ENCODE results near the gene OLA1. TPM values are rescaled to one million over a fixed set of nuclear protein-coding genes. Genes with fewer than 3 reads are reported as not detected.

Gene OLA1
- total and polyA plus RNA-seq, 9 of the 15 experiments (the other 6 are each of a cell fraction or from before 2014, with no cell fraction given): 208 to 353 (median 225) TPM

GRCh38 chr2:174051068-174051467 lies 197.3 kb downstream of the OLA1 start (continued):
- TF ChIP-seq USF2 (CRISPR knock-in tag; IDR thresholded peaks at IDR 0.05) (no peak), ZFP36 (IDR thresholded peaks at IDR 0.05; ENCODE audit: low read depth, low read length, partially characterized antibody) (peak; percentile 99), ZNF436 (CRISPR knock-in tag; IDR thresholded peaks at IDR 0.05) (peak; percentile 92), RBM25 (IDR thresholded peaks at IDR 0.05; ENCODE audit: low read depth, low read length, severe bottlenecking) (peak; percentile 73), SLC30A9 (CRISPR knock-in tag; IDR thresholded peaks at IDR 0.05) (no peak), ZBTB43 (CRISPR knock-in tag; IDR thresholded peaks at IDR 0.05) (no peak)

- WGBS (ENCODE audit: insufficient coverage, low coverage, missing lambda C conversion rate): 13% methylated on average over 2 of the region's 2 CpGs
- Histone ChIP-seq H3K27me3 (ENCODE audit: control insufficient read depth in 2 of 2, insufficient read depth in 2 of 2, low read length in 2 of 2) (no peaks in the 10 kb centered on the region), H3K36me3 (ENCODE audit: control insufficient read depth, insufficient read depth, low read length) (no peaks in the 10 kb centered on the region), H3K4me1 (replicated peaks in 1 of 2; ENCODE audit: control insufficient read depth in 2 of 2, insufficient read depth in 2 of 2, low read length in 2 of 2) (peaks cover 13 to 14% of the 10 kb centered on the region in 2 experiments), H3K9me3 (replicated peaks; ENCODE audit: control insufficient read depth, insufficient read depth, low read depth, low read length) (no peaks in the 10 kb centered on the region), H3K9ac (ENCODE audit: insufficient read depth in 1 of 2, low read depth in 2 of 2, low read length in 2 of 2) (no peak overlapping the region), H3K79me2 (ENCODE audit: control insufficient read depth, insufficient read depth, low read length) (no peaks in the 10 kb centered on the region), H4K20me1 (replicated peaks; ENCODE audit: control insufficient read depth, insufficient read depth, low read length) (no peaks in the 10 kb centered on the region), H3K9me1 (ENCODE audit: control insufficient read depth, insufficient read depth, low read length) (no peaks in the 10 kb centered on the region), H3K4me3 (no peak overlapping the region), H3K4me2 (ENCODE audit: insufficient read depth, low read length) (no peak overlapping the region), H2AFZ (ENCODE audit: low read depth, low read length) (no peak overlapping the region), H3K27ac (ENCODE audit: extremely low read depth, low read depth, low read length) (no peak overlapping the region)
- CTCF ChIA-PET (ENCODE audit: low intra/inter-chr PET ratio): no interaction called here
- no TSS peak for BruUV-seq (replicated peaks)
- ATAC-seq (no peak), FAIRE-seq (no peak), DNase-seq (ENCODE audit: extremely low read depth in 1 of 4, low spot score in 3 of 4) (peak in 1 of 4 experiments; percentile 27)
- intact Hi-C loops (cut with micrococcal nuclease) (loop anchor here (5.0 kb wide), 3 partner anchors 158 to 648 kb away; no protein-coding TSS in a partner anchor), in situ Hi-C loops (cut with MboI) (loop anchor here (10.0 kb wide), 1 partner anchor 295 kb away; no protein-coding TSS in a partner anchor)
- POLR2A ChIA-PET: interaction anchor here (1.0 kb wide), 1 partner anchor 9 kb away, joined by 3 read pairs; no protein-coding TSS in a partner anchor
- TF ChIP-seq NBN (IDR thresholded peaks at IDR 0.05; ENCODE audit: low read depth) (no peak), ZNF407 (IDR thresholded peaks at IDR 0.05; ENCODE audit: low read depth) (no peak), MTA2 (IDR thresholded peaks at IDR 0.05; ENCODE audit: low read depth) (0 out of 2 replicates have a peak, but pooled peaks have one; percentile 11), ZNF134 (CRISPR knock-in tag; conservative IDR thresholded peaks at IDR 0.05) (no peak), TRIM24 (IDR thresholded peaks at IDR 0.05) (peak; percentile 57 to 61; a peak in 2 of 4 replicates), RCOR1 (IDR thresholded peaks at IDR 0.05; ENCODE audit: borderline replicate concordance in 1 of 2, low read depth in 2 of 2, low read length in 2 of 2) (no peak)
These were observed 198.4 kb downstream of the OLA1 start for GRCh38 chr2:174049895-174050294.

Data from K562 (cell line).